ENCODE results near the gene ETS1.

- TF ChIP-seq CTCF (conservative IDR thresholded peaks at IDR 0.05; ENCODE audit: low read depth, low read length) = no peak
- no peak for TF ChIP-seq EZH2 (IDR thresholded peaks at IDR 0.05; ENCODE audit: borderline replicate concordance, low read depth, low read length, poor library complexity, severe bottlenecking)
Measured at GRCh38 chr11:128596250-128596649, 8.9 kb upstream of the ETS1 start.

Measured in A673 (cell line).